Kasumi-1 (cell line): ENCODE results near the gene ERMP1.
A peak's percentile ranks its signal among the peaks of the same experiment; 100 is the strongest.

ENCODE experiments used
- DNase-seq, 2 experiments: peaks; one replicate each; lab custom pipeline; 2025; lab: John Stamatoyannopoulos, UW

Gene ERMP1

DNA sequence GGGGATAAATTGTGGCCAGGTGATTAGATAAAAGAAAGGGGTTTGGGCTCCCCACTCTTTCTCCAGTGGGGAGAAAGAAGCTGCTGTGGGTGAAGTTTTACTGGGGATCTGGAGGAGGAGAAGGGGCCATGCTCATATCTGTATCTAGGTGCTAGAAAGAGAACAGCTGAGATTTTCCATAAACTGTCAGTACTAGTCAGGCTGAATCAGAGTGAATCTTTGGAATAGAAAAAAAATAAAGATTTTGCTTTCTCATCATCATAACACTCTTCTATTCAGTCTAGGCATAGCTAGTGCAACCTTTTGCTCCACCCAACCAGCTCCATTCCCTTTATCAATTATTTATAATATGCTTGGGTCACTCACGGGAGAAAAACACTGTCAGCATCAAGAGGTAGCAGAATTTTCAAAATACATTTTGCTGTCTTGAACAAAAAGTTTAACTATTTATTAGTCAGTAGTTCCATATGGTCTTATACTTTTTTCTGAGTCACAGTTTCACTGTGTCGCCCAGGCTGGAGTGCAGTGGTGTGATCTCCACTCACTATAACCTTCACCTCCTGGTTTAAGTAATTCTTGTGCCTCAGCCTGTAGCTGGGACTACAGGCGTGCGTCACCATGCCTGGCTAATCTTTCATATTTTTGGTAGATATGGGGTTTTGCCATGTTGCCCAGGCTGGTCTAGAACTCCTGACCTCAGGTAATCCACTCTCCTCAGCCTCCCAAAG is 21.3 kb upstream of the ERMP1 start:
- no peak for DNase-seq

- DNase-seq, result no peak
Observed at GRCh38 chr9:5853617-5854016, 20.7 kb upstream of the ERMP1 start.

GRCh38 chr9:5852987-5853386 is 20.1 kb upstream of the ERMP1 start:
- DNase-seq, result no peak

GRCh38 chr9:5851445-5851844 is 18.5 kb upstream of the ERMP1 start:
- peak; percentile 60 to 71 for DNase-seq

DNA sequence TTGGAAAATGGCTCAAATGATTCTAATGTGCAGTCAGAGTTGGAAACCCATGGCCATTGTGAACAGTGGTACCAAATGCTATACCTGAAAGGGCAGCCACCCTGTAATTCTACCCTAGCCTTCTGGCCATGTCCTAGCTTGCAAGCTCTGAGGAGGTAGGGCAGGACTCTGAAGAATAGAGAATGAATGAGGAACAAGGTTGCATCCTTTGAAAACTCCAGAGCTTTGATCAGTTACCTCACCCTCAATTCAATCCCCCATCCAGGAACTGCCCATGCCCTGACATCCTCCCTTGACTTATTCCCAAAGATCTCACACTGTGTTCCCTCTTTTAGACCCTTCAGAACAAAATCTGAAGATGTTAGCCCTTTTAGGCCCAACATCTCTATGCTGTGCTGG is 17.8 kb upstream of the ERMP1 start:
- DNase-seq, result no peak

GRCh38 chr9:5848372-5848882 is 15.5 kb upstream of the ERMP1 start:
- no peak for DNase-seq

GRCh38 chr9:5846501-5846921 is 13.6 kb upstream of the ERMP1 start:
- DNase-seq, result no peak

- DNase-seq, result no peak
Observed at GRCh38 chr9:5846096-5846495, 13.2 kb upstream of the ERMP1 start.

DNA sequence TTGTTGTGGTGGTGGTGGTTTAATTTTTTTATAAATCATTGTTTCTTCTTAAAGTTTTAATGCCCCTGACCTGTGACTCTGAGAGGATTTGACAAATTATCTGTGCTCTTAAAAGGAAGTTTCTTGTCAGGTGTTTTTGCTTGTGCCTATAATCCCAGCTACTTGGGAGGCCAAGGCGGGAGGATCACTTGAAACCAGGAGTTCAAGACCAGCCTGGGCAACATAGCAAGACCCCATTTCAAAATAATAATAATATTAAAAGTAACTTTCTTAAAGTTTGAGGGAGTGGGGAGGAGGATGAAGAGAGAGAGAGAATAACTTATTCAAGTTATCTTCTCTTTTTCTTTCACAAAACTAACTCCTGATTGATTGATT is 12.2 kb upstream of the ERMP1 start:
- DNase-seq, result no peak

DNA sequence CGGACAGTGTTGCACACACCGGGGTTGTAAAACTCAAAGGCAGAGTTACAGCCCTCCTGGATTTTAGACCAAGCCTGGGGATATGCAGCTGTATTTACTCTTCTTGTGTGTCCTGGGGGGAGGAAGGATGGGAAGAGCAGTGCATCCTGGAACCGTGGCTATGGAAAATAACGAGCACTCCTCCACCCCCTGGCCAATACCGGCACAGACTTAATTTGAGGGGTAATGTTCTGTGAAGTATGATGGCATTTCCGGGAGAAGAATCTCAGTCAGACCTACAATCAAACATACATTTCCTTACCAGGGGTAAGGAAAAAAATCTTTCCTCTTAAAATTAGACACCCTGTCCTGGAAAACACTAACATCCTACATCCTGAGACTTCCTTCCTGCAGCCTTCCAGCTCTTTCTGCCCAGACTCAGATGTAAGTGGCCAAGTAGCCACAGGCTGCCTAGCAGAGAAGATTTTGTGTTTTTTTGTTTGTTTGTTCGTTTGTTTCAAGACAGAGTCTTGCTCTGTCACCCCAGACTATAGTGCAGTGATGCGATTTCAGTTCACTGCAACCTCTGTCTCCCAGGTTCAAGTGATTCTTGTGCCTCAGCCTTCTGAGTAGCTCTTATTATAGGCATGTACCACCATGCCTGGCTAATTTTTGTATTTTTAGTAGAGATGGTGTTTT is 11.0 kb upstream of the ERMP1 start:
- no peak for DNase-seq

- DNase-seq, result no peak
Observed at GRCh38 chr9:5842929-5843793, 10.2 kb upstream of the ERMP1 start.

DNA sequence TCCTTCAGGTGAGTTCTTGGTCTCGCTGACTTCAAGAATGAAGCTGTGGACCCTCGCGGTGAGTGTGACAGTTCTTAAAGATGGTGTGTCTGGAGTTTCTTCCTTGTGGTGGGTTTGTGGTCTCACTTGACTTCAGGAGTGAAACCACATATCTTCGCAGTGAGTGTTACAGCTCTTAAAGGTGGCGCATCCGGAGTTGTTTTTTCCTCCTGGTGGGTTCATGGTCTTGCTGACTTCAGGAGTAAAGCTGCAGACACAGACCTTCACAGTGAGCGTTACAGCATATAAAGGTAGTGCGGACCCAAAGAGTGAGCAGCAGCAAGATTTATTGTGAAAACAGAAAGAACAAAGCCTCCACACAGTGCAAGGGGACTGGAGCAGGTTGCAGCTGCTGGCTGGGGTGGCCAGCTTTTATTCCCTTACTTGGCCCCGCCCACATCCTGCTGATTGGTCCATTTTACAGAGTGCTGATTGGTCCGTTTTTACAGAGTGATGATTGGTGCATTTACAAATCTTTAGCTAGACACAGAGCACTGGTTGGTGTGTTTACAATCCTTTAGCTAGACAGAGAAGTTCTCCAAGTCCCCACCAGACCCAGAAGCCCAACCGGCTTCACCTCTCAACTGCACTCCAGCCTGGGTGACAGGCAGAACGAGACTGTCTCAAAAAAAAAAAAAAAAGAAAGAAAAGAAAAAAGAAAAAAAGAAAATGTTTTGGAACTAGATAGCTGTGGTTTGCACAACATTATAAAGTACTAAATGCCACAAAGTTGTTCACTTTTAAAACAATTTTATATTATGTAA is 9.1 kb upstream of the ERMP1 start:
- DNase-seq, result no peak

- no peak for DNase-seq
Observed at GRCh38 chr9:5840788-5841187, 7.9 kb upstream of the ERMP1 start.

GRCh38 chr9:5839572-5839902 is 6.6 kb upstream of the ERMP1 start:
- DNase-seq, result no peak

DNA sequence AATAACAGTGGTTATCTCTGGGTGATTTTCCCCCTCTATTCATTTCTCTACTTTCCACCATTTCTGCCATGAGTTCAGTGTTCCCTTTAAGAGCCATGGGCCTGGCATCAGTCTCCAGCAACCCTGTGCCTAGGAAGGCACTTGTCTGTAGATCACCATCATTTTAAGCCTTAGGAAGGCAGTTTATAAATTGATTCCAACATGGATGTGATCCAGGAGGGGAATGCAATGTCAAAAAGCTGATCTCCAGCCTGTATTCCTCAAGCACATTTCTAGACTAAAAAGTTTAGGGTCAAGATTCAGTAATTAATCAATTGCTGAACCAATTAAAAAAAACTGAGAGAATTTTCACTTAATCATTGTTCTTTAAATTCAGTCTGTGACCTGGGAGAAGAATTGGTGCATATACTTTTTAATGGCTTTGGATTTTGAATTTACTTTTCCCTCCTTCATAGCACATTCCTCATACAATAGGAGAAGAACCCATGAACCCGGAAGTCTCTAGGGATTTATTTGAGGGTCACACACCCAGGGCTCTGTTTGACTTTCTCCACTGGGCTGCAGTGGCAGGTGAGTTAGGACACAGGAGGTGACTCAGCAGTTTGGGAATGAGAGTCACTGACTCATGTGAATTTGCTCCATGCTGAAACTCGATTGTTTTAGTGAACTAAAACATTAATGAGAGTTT is 6.1 kb upstream of the ERMP1 start:
- DNase-seq, result no peak

DNA sequence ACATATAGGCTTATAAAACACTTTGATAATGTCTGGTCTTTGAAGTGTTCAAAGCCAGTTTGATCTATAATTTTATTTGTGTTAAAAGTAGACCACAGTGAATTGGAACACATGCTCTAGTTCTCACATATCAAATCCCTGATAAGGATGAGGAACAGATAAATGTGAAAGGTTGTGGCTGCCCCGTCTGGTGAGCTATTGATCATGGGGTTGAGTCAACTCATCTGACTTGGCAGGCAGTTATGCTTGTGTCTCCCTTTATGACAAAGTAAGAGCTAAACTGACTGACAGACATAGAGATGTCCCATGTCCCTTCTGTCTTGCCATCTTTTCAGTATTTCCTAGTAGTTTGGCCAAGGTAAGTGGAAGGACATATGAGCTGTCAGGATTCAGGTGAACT is 2.9 kb upstream of the ERMP1 start:
- DNase-seq, result no peak

DNA sequence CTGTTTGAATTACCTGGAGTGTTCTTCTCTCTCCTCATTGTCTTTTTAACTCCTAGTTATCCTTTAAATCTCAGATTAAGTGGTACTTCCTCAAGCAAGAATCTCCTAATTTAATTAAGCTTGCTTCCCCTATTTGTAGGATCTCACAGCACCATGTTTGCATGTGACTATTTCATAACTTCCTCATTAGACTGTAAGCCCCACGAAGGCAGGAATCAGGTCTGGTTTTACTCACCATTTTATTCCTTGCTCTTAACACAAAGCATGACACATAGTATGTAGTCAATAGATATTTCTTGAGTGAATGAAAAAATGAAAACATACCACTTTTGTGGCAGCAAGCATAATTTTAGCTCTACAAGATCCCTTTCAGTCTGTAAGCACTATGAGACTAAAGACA is 1.3 kb upstream of the ERMP1 start:
- peak in 1 of 2 experiments; percentile 6 for DNase-seq

DNA sequence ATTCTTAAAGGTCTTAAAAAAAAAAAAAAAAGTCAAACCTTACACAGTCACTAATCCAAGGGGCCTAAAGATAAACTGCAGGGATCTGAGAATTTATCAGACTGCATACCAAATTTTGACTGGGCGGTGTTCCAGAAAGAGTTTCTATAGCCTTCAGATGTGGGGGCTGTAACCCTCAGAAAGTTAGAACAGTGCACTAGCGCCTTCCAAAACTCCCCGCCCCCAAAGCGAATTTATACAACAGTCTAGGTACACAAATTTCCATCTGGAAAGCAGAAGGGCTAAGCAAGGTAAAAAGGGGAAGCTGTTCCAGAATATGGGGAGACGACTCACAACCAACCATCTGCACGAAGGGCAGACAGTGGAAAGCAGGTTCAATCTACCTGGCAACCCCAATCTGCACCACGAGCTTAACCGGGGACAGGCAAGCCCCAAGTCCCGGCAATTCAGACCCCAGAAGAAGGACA is 813 bp downstream of the ERMP1 start:
- DNase-seq, result peak; percentile 19 to 23

GRCh38 chr9:5825895-5826622 is 6.9 kb downstream of the ERMP1 start:
- DNase-seq, result no peak

DNA sequence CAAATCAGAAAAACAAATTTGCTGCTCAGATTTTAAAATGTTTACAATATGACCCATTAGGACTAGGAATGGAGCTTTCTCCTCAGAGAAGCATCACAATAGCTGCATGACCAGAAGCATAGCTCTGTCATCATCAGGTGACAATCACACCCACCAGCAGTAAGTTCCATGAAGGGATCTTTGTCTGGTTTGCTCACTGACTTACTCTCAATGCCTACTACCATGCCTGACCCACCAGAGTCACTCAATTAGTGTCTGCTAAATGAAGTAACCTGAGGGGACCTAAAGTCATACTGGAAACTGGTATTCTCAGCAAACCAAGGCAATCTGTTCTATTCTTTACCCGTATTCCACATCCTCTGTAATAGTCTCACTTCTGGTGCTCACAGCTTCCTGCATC is 7.7 kb downstream of the ERMP1 start:
- DNase-seq, result no peak

GRCh38 chr9:5820425-5820824 is 12.5 kb downstream of the ERMP1 start:
- no peak for DNase-seq
